ENCODE measurements around the gene TMEM120B.

Gene TMEM120B

DNA sequence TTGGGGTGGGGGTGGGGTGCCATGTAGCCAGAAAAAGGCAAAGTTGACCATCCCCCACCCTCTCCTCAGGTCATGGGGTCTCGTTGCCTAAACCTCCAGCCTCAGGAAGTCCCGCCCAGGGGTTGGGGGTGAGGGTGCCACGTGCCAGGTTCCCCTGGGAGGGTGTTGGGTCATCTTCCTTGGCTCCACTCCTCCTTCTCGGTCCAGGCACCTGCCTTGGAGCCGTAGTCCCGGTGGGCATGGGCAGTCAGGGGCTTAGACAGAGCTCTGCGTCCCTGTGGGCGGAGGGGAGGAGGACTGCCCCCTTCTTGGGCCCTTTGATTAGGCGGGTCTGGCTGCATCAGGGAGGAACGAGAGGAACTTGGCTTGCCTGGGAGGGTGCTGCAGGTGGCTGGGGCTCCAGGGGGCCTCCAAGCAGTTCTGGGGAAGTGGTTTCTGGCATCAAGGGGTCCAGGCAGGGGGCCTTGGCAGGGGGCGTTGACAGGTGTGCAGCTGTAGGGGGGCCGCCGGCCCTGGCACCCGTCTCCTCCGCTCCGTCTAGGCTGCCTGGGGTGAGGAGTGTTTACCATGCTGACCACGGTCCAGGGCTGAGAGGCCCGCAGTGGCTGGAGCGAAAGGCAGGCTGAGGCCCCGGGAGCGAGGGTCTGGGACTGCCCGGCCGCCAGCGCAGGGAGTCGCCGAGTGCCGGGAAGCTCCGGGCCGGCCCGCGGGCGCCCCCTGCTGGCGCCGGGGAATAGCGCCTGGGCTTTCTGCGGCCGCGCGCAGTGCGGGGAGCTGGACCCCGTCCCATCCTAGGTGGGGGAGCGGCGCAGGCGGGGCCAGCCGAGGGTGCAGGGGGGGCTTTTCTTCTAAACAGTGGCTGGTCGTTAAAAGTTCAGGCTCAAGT lies 99.1 kb downstream of the TMEM120B start:
- Histone ChIP-seq H3K36me3 (ENCODE audit: insufficient read depth, low read depth, low read length) (peaks cover 59% of the 10 kb centered on the region), H3K9ac (ENCODE audit: low read depth, low read length) (peak overlapping the region; percentile 92), H3K4me1 (ENCODE audit: insufficient read depth, low read length) (peaks cover 11% of the 10 kb centered on the region), H3K27me3 (ENCODE audit: insufficient read depth, low read length) (no peaks in the 10 kb centered on the region), H3K9me3 (ENCODE audit: insufficient read depth, low read depth, low read length) (no peaks in the 10 kb centered on the region), H3K27ac (ENCODE audit: low read length) (peak overlapping the region; percentile 86), H3K4me3 (ENCODE audit: low read length) (peak overlapping the region; percentile 98)

- Histone ChIP-seq H3K36me3 (ENCODE audit: insufficient read depth, low read depth, low read length) (peaks cover 66% of the 10 kb centered on the region), H3K27ac (ENCODE audit: low read length) (peak overlapping the region; percentile 83), H3K9ac (ENCODE audit: low read depth, low read length) (peak overlapping the region; percentile 92; the same call in 1 of the 2 replicates), H3K27me3 (ENCODE audit: insufficient read depth, low read length) (no peaks in the 10 kb centered on the region), H3K9me3 (ENCODE audit: insufficient read depth, low read depth, low read length) (no peaks in the 10 kb centered on the region), H3K4me1 (ENCODE audit: insufficient read depth, low read length) (peaks cover 11% of the 10 kb centered on the region), H3K4me3 (ENCODE audit: low read length) (peak overlapping the region; percentile 98)
These were observed 99.8 kb downstream of the TMEM120B start for GRCh38 chr12:121812320-121812871.

DNA sequence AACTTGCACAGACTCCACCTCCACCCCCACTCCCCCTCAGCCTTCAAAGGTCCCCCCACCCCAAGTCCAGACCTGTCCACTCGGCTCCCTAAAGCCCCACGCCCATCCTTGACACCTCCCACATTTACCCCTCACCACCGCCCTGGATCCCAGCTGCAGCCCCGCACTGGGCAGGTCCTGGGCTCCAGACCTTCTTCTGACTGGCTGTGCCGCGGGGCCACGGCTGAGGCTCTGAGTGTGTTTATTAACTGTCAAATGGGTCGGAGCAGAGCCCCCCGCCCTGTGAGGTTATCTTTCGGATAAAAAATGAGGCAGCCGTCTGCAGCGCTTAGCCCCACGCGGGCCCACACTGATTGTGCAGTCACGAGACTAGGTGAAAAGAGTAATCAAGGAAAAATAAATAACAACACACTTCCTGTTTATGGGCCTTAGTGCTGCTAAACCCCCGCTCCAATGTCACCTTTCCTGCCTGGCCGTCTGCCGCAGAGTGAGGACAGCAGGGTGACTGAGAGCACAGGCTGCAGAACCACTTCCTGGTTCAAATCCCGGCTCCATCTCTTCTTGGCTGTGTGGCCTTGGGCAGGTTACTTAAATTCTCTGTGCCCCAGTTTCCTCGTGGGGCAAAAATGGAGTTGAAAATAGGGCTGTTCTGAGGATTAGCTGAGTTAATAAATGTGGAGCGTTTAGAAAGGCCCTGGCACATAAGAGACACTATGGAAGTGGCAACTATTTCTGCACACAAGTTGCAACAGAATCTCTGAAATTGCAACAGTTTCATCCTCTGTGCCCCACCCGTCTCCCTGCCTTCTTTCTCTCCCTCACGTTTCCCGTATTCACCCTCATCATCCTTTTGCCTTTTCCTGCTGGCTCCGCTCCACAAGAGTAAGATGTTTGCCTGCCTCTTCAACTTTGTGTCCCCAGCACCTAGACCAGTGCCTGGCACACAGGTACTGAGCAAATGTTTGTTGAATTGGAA lies 100.7 kb downstream of the TMEM120B start:
- peaks cover 71% of the 10 kb centered on the region for H3K36me3 ChIP-seq (ENCODE audit: insufficient read depth, low read depth, low read length)
- peak overlapping the region; percentile 92; the same call in 1 of the 2 replicates for H3K9ac ChIP-seq (ENCODE audit: low read depth, low read length)
- peak overlapping the region; percentile 98; the same call in 1 of the 2 replicates for H3K4me3 ChIP-seq (ENCODE audit: low read length)
- no peak overlapping the region for H3K27ac ChIP-seq (ENCODE audit: low read length)
- no peaks in the 10 kb centered on the region for H3K9me3 ChIP-seq (ENCODE audit: insufficient read depth, low read depth, low read length)
- H3K4me1 ChIP-seq (ENCODE audit: insufficient read depth, low read length), result peaks cover 11% of the 10 kb centered on the region
- H3K27me3 ChIP-seq (ENCODE audit: insufficient read depth, low read length), result no peaks in the 10 kb centered on the region

DNA sequence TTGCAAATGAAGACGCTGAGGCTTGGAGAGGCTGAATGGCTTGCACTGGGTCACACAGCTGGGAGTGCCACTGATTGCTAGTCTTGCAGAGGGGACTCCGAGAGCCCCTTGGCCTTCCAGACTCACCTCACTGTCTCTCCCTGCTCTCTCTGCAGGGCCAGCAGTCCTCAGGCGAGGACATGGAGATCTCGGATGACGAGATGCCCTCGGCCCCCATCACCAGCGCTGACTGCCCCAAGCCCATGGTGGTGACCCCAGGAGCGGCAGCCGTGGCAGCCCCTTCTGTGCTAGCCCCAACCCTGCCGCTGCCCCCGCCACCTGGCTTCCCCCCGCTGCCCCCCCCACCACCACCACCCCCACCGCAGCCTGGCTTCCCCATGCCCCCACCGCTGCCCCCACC lies 101.4 kb downstream of the TMEM120B start:
- H3K4me1 ChIP-seq (ENCODE audit: insufficient read depth, low read length), result peaks cover 11% of the 10 kb centered on the region
- peaks cover 64% of the 10 kb centered on the region for H3K36me3 ChIP-seq (ENCODE audit: insufficient read depth, low read depth, low read length)
- no peak overlapping the region for H3K27ac ChIP-seq (ENCODE audit: low read length)
- no peak overlapping the region for H3K9ac ChIP-seq (ENCODE audit: low read depth, low read length)
- H3K4me3 ChIP-seq (ENCODE audit: low read length), result no peak overlapping the region
- no peaks in the 10 kb centered on the region for H3K9me3 ChIP-seq (ENCODE audit: insufficient read depth, low read depth, low read length)
- H3K27me3 ChIP-seq (ENCODE audit: insufficient read depth, low read length), result no peaks in the 10 kb centered on the region

DNA sequence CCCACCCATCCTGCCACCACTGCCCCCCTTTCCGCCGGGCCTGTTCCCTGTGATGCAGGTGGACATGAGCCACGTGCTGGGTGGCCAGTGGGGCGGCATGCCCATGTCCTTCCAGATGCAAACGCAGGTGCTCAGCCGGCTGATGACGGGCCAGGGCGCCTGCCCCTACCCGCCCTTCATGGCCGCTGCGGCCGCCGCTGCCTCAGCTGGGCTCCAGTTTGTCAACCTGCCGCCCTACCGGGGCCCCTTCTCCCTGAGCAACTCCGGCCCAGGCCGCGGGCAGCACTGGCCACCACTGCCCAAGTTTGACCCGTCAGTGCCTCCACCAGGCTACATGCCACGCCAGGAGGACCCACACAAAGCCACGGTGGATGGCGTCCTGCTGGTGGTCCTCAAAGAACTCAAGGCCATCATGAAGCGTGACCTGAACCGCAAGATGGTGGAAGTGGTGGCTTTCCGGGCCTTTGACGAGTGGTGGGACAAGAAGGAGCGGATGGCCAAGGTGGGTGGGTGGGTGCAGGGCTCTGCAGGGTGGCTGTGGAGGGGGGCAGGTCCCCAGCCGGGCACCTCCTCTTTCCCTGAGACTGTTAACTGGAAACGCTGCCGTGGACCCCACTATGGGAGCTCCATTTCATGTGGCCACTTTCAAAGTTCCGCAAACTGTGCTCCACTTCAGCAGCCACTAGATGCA lies 102.0 kb downstream of the TMEM120B start:
- peaks cover 11% of the 10 kb centered on the region for H3K4me1 ChIP-seq (ENCODE audit: insufficient read depth, low read length)

DNA sequence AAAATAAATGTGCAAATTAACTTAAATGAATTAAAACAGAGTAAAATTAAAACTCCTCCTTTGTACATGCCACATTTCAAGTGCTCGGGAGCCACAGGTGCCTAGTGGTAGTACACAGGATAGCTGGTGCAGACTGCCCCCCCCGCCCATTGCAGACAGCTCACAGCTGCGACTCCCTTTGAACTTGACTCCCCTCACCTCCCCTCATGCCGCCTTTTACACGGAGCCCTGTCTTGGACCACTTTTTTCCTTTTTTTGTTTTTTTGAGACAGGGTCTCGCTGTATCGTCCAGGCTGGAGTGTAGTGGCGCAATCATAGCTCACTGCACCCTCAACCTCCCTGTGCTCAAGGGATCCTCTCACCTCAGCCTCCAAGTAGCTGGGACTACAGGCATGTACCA lies 102.7 kb downstream of the TMEM120B start:
- H3K27ac ChIP-seq (ENCODE audit: low read length), result no peak overlapping the region
- peaks cover 64% of the 10 kb centered on the region for H3K36me3 ChIP-seq (ENCODE audit: insufficient read depth, low read depth, low read length)
- H3K27me3 ChIP-seq (ENCODE audit: insufficient read depth, low read length), result no peaks in the 10 kb centered on the region
- H3K4me1 ChIP-seq (ENCODE audit: insufficient read depth, low read length), result peaks cover 11% of the 10 kb centered on the region
- H3K4me3 ChIP-seq (ENCODE audit: low read length), result no peak overlapping the region
- H3K9me3 ChIP-seq (ENCODE audit: insufficient read depth, low read depth, low read length), result no peaks in the 10 kb centered on the region
- H3K9ac ChIP-seq (ENCODE audit: low read depth, low read length), result no peak overlapping the region

More for the DNA sequence above, 102.0 kb downstream of the TMEM120B start:
- Histone ChIP-seq H3K9me3 (ENCODE audit: insufficient read depth, low read depth, low read length) (no peaks in the 10 kb centered on the region), H3K4me3 (ENCODE audit: low read length) (no peak overlapping the region), H3K27ac (ENCODE audit: low read length) (no peak overlapping the region), H3K36me3 (ENCODE audit: insufficient read depth, low read depth, low read length) (peaks cover 64% of the 10 kb centered on the region), H3K27me3 (ENCODE audit: insufficient read depth, low read length) (no peaks in the 10 kb centered on the region), H3K9ac (ENCODE audit: low read depth, low read length) (no peak overlapping the region)

GRCh38 chr12:121816925-121817647 lies 104.5 kb downstream of the TMEM120B start:
- peaks cover 65% of the 10 kb centered on the region for H3K36me3 ChIP-seq (ENCODE audit: insufficient read depth, low read depth, low read length)

DNA sequence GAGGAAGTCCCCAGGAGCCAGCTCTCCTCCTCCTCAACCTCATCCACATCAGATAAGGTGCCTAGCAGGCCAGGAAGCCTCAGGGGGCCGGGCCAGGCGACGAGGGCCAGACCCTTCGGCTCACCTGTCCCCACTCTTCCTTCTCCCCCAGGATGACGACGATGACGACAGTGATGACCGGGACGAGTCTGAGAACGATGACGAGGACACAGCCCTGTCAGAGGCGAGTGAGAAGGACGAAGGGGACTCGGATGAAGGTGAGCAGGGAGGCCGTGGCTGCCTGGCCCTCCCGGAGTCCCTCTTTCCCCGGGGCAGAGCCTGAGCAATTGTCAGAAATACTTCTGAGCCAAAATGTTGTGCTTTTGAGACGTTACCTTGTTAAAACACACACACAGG lies 105.1 kb downstream of the TMEM120B start:
- no peaks in the 10 kb centered on the region for H3K4me1 ChIP-seq (ENCODE audit: insufficient read depth, low read length)
- no peak overlapping the region for H3K4me3 ChIP-seq (ENCODE audit: low read length)
- no peaks in the 10 kb centered on the region for H3K27me3 ChIP-seq (ENCODE audit: insufficient read depth, low read length)
- no peak overlapping the region for H3K9ac ChIP-seq (ENCODE audit: low read depth, low read length)
- no peak overlapping the region for H3K27ac ChIP-seq (ENCODE audit: low read length)
- H3K36me3 ChIP-seq (ENCODE audit: insufficient read depth, low read depth, low read length), result peaks cover 71% of the 10 kb centered on the region
- H3K9me3 ChIP-seq (ENCODE audit: insufficient read depth, low read depth, low read length), result no peaks in the 10 kb centered on the region

More at GRCh38 chr12:121816925-121817647, 104.5 kb downstream of the TMEM120B start:
- Histone ChIP-seq H3K4me3 (ENCODE audit: low read length) (no peak overlapping the region), H3K9me3 (ENCODE audit: insufficient read depth, low read depth, low read length) (no peaks in the 10 kb centered on the region), H3K27ac (ENCODE audit: low read length) (no peak overlapping the region), H3K27me3 (ENCODE audit: insufficient read depth, low read length) (no peaks in the 10 kb centered on the region), H3K4me1 (ENCODE audit: insufficient read depth, low read length) (no peaks in the 10 kb centered on the region), H3K9ac (ENCODE audit: low read depth, low read length) (no peak overlapping the region)

GRCh38 chr12:121819212-121819949 lies 106.8 kb downstream of the TMEM120B start:
- no peak overlapping the region for H3K27ac ChIP-seq (ENCODE audit: low read length)
- H3K9ac ChIP-seq (ENCODE audit: low read depth, low read length), result no peak overlapping the region
- peaks cover 72% of the 10 kb centered on the region for H3K36me3 ChIP-seq (ENCODE audit: insufficient read depth, low read depth, low read length)

DNA sequence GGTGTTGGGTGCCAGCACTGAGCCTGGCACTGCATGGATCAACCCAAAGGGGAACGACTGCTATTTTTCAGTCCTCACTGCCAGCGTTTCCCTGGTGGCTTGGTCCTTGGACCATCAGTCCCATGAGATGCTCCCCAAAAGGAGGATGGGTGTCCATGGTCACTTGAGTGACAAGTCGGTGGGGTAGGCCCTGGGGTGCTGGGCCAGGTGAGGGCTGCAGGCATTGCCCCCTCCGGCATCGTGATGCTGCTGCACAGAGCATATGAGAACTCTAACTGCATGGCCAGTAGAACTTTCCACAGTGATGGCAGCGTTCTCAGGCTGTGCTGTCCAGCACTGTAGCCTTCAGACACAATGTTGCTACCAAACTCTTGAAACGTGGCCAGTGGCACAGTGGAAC lies 107.5 kb downstream of the TMEM120B start:
- no peaks in the 10 kb centered on the region for H3K4me1 ChIP-seq (ENCODE audit: insufficient read depth, low read length)
- no peak overlapping the region for H3K27ac ChIP-seq (ENCODE audit: low read length)
- H3K9ac ChIP-seq (ENCODE audit: low read depth, low read length), result no peak overlapping the region
- H3K4me3 ChIP-seq (ENCODE audit: low read length), result no peak overlapping the region
- no peaks in the 10 kb centered on the region for H3K9me3 ChIP-seq (ENCODE audit: insufficient read depth, low read depth, low read length)
- H3K36me3 ChIP-seq (ENCODE audit: insufficient read depth, low read depth, low read length), result peaks cover 71% of the 10 kb centered on the region
- no peaks in the 10 kb centered on the region for H3K27me3 ChIP-seq (ENCODE audit: insufficient read depth, low read length)

More at GRCh38 chr12:121819212-121819949, 106.8 kb downstream of the TMEM120B start:
- Histone ChIP-seq H3K4me1 (ENCODE audit: insufficient read depth, low read length) (no peaks in the 10 kb centered on the region), H3K4me3 (ENCODE audit: low read length) (no peak overlapping the region), H3K27me3 (ENCODE audit: insufficient read depth, low read length) (no peaks in the 10 kb centered on the region), H3K9me3 (ENCODE audit: insufficient read depth, low read depth, low read length) (no peaks in the 10 kb centered on the region)
